A549 (cell line): Measurements from ENCODE around the gene IFITM10.

Experiments used
- CHD2 ChIP-seq: fragments of 150-350 bp; IDR thresholded peaks from 2 replicates; pipeline ENCODE4 v1.6.1; 2014; ENCODE audit warnings: low read length; ENCODE audit not compliant: partially characterized antibody
- CTCF ChIP-seq: fragments of >200 bp; sonication (Bioruptor Twin); formaldehyde crosslinking; IDR thresholded peaks from 3 replicates; pipeline ENCODE4 v1.5.1; 2016
- JUN ChIP-seq, 2 experiments: fragments of >200 bp; sonication (Bioruptor Twin); formaldehyde crosslinking; IDR thresholded peaks; 2 replicates in 1 of 2; 3 replicates in 1 of 2; pipeline ENCODE4 v1.6.1; 2016 to 2017
- KDM5A ChIP-seq: fragments of 200-600 bp; sonication (generic); IDR thresholded peaks from 2 replicates; pipeline ENCODE4 v1.6.1; 2016; ENCODE audit warnings: antibody characterized with exemption, mild to moderate bottlenecking
- POLR2A ChIP-seq: IDR thresholded peaks from 2 replicates; pipeline ENCODE4 v1.6.1; 2012; ENCODE audit warnings: mild to moderate bottlenecking, low read length
- SREBF2 ChIP-seq: fragments of 450-650 bp; IDR thresholded peaks from 2 replicates; pipeline ENCODE4 v1.6.1; 2014; ENCODE audit warnings: mild to moderate bottlenecking, moderate library complexity
- TFCP2L1 ChIP-seq: fragments of 250-450 bp; sonication (Bioruptor Pico); IDR thresholded peaks from 2 replicates; pipeline ENCODE4 v1.5.0; 2021; ENCODE audit warnings: mild to moderate bottlenecking
- TF ChIP-seq, protein P1 (sequence below): fragments of >200 bp; sonication (Bioruptor Twin); formaldehyde crosslinking; IDR thresholded peaks from 3 replicates; pipeline ENCODE4 v1.6.1; 2016

DNA sequence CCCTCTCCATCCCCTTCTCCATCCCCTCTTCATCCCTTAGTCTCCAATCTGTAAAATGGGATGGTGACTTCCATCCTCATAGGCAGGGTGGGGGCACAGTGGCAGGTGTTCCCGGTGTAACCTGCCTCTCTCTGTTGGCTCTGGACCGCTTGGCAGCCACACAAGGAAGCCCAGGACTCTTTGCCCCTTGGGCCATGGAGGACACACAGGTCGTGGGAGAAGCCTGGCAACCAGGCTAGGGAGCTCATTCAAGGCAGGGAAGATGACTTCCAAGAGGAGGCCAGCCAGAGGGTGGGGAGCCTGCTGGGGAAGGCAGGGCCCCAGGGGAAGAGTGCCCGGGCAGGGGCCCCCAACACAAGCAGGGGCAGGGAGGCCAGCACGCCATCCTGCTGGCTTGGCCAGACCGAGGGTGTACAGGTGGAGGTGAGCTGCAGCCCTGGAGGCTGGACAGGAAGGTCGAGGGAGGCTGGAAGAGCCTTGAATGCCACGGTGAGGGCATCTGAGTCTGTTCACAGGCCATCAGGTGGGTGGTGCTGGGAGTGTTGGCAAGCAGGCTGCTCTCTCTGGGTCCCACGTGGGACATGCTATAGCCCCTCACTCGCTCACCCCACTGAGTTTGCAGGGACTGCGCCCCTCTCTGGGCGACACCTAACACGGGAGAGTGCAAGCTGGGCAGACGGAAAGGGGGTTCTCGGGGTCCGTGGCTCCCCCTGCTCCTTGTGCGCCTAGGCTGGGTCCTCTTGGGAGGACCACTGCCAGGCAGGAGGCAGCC lies 28.8 kb upstream of the IFITM10 start:
- TF ChIP-seq JUN (IDR thresholded peaks at IDR 0.05): no peak
- TF ChIP-seq CTCF: no peak
- TF ChIP-seq KDM5A: no peak
- TF ChIP-seq POLR2A: no peak
- TF ChIP-seq SREBF2: no peak
- TF ChIP-seq CHD2: no peak
- TF ChIP-seq, protein P1, sequence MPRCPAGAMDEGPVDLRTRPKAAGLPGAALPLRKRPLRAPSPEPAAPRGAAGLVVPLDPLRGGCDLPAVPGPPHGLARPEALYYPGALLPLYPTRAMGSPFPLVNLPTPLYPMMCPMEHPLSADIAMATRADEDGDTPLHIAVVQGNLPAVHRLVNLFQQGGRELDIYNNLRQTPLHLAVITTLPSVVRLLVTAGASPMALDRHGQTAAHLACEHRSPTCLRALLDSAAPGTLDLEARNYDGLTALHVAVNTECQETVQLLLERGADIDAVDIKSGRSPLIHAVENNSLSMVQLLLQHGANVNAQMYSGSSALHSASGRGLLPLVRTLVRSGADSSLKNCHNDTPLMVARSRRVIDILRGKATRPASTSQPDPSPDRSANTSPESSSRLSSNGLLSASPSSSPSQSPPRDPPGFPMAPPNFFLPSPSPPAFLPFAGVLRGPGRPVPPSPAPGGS: no peak
- TF ChIP-seq TFCP2L1: no peak
